GM18499 (cell line): ENCODE measurements around the gene EZR.

Source experiments
- ATAC-seq: cut with Tn5 transposase; IDR thresholded peaks from one replicate; pipeline ENCODE4 v1.9.1; 2021; ENCODE audit warnings: moderate number of reproducible peaks; ENCODE audit not compliant: insufficient read depth, unreplicated experiment

Gene EZR

DNA sequence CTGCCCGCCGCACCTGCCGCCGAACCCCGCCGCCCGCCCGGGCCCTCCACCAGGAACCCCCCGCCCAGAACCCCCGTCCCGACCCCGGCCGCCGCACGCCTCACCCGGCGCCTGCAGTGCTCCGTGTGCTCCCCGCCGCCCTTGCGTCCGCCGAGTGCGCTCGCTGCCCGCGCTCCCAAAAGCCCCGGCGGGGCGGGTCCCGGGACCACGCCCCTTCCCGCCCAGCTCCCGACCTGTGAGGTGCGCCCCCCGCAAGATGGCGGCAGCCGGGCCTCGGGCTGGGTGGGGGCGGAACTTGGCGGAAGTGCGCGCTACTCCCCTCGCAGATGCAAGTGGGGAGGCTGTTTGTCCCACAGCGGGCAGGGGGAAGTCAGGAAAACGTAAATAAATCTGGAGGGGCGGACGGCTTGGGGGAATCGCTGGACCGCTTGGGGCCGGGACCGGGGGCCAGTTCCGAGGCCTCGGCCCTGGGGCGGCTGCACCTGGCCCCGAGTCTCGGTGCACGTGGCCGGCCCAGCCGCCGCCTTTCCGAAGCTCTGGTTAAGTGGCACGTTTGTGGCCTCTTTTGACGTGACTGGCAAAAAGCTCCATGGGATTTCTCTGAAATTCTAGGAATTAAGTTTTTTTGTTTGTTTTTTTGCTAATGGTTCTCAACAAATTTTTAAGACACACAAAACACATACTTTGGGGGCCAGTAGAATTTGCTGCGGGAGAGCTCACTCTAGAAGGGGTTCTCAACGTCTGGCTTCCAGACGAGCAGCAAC, at the start of gene EZR:
Gene EZR, minus strand, starts transcription at position 156 of the 764 bp plus-strand sequence. CDS start 1,275 bp downstream, outside the sequence.
- ATAC-seq: no peak

DNA sequence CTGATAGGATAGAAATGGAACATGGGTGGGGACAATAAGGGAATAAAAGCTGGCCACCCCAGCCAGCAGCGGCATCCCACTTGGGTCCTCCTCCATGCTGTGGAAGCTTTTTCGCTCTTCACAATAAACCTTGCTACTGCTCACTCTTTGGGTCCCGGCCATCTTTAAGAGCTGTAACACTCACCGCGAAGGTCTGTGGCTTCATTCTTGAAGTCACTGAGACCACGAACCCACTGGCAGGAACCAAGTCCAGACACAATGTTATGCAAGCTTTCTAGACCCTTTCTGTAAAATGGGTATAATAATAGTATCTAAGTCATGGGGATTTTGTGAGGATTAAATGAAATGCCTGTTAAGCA, 48.9 kb upstream of the EZR start:
- ATAC-seq: no peak

DNA sequence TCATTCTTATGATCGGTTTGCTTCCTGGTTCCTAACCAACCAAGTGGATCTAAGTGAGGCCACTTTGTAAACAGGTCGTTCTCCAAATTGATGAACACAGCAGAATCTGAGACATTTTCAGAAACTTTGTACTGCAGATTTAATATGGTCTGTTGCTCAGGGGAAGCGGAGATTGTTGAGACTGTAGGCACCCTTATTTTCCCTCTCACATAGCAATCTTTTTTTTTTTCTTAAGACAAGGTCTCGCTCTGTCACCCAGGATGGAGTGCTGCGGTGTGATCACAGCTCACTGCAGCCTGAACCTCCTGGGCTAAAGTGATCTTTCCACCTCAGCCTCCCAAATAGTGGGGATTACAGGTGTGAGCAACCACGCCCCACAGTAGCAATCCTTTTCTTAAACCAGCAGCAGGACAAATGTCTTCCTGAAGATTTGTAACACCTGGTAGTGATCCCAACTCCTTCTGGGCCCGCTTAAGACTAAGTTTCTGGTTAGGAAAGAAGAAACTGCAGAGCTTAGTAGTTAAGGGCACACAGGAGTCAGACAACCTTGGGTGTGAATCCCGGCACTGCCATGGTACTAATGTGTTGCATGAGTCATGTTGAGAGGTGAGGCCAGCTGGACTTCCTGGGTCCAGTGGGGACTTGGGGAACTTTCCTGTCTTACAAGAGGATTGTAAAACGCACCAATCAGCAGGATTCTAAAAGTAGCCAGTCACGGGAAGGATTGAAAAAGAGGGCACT, 48.4 kb upstream of the EZR start:
- no peak for ATAC-seq

DNA sequence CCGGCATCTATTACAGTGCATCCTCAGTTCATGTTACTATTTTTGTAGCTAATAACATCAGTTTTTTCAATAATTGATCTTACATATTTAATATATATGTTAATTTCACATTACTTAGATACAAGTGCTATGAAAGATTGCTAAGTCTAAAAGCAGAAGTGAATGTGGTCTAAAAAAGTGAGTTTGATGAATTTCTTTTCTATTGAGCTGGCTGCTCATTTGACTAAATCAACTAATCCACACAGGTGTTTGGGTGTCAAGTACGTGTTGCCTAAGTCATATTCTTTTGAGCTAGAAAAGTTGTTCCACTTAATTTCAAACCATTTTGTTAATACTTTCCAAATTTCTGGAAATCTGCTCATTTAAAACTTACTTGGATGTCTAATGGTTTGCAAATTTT, 46.6 kb upstream of the EZR start:
- no peak for ATAC-seq

DNA sequence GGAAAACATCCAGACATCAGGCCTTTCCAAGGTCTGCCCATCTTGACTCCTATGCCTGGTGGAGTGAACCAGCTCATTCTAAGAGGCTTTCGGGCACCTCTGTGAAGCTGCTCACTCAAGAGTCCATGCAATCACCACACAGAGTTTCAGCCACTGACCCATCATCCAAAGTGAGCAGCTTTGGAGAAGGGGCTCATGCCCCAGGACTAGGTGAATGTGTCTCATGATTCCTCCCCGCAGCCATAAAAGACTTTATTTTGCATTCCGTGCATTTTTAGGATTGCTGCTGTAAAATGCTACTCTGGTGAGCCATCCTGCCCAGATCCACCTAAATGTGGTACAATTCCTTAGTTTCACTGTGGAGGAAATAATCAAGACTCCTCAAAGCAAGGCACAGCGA, 44.5 kb upstream of the EZR start:
- no peak for ATAC-seq

DNA sequence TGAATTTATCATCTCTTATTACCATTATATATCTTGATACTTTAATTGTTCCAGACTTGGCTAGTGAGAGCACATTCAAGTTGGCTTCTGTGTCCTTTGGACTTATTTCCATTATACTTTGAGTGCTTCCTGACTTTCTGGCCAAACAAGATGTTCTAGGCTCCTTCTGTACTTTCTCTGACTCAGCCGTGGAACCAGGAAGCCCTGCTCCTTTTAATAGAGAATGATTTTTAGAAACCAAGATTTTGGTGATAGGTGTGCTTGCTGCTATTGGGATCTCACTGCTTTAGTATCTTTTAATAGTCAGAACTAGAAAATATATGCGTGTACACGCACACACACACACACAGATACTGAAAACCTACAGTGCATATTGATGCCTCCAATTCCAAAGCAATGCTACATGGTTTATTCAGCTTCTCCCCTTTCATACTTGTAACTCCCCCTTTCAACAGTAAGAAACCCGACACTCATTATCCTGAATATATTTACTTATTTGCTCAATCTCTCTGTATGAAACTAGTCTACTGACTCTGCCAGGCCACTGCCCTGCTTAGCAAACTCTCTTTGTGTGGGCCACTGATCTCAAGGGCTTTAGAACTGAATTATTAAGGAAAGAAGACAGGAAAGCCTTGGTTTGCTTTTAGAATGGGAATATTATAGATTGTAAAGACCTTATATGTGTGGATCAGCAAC, 42.7 kb upstream of the EZR start:
- ATAC-seq: no peak

DNA sequence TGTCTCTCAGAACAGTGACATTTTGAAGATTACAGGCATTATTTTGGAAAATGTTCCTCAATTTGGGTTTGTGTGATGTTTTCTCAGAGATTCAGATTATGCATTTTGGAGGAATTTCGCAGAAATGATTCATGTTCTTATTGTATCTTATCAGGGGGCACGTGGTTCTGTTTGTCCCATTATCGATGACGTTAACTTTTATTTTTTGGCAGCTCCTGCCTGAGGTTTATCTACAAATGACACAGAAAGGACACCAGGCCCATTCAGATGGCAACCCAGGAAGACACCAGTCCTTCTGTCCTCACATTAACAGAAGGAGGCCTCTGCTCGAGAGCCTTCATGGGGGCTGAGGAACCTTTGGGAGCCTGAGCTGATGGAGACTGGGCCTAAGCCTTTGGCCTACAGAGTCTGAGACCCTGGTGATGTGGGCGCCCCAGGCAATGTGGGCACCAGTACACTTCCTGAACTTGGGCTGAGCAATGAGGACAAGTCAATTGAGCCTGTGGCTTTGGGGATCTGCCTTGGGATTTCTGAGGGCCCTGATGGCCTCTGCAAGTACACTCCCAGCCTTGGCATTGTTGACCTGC, 41.2 kb upstream of the EZR start:
- ATAC-seq: no peak

DNA sequence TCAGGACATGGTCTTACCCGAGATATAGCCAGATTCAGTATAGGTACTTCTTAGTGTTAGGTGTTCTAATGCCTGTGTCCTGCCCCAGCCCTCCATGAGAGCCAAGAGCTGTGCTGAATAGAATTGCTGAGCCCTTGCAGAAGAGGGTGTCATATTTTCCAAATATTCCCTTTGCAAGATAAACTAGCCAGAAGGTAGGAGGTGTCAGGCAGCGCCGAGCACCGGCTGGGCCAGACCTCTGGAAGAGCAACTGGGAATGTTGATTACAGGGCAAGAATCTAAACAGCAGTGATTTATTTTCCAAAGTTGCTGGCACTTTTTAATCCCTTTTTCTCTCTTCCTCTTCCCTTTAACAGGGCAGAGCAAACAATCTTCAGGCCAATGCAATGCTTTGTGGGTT, 37.1 kb upstream of the EZR start:
- ATAC-seq: no peak

DNA sequence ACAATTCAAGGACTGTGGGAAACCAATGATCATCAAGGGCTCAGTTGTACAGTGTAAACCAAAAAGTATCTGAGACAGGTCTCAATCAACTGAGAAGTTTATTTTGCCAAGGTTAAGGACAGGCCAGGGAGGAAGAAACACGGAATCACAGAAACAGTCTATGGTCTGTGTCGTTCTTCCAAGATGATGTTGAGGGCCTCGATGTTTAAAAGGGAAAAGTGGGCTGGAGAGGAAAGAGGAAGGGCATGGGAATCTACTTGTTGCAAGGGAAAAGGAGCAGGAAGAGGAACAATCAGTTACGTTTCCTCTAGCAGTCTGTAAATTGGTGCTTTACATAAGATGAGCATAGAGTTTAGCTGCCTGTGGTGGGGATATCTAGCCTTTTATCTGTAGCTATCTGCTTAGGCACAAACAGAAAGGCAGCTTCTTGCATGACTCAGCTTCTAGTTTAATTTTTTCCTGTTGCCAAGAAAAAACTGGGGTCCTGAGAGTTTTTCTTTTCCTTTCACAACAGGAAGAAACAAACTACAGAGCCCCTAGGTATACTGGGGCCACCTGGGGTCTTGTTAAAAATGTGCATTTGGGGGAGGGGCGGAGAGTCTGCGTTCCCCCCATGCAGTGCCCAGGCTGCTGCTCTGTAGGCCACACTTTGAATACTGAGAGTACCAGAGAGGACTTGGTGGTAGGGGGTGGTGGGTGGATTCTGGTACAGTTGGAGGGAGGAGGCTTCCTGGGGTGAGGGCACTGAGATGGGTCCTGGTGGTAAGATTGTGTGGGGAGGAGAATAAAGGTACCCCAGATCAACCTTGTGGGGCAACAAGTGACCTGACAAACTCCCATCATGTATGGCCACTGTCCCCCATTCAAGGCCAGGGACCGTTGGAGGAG, 35.3 kb upstream of the EZR start:
- ATAC-seq: no peak

DNA sequence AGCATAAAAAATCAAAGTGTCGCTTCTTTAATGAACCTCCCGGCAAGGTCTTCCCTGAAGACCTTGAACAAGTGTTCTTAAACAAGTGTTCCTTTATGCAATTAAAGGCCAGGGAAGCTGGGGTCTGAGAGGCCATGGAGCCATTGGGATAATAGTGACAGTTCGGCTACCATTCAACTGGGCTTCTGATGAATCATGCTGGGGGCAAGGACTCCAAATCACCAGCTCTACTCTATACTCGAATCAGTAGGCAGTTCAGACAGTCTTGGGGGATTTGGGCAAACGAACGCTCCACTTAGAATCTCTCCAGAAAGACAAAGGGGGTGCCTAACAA, 34.7 kb upstream of the EZR start:
- ATAC-seq: no peak

DNA sequence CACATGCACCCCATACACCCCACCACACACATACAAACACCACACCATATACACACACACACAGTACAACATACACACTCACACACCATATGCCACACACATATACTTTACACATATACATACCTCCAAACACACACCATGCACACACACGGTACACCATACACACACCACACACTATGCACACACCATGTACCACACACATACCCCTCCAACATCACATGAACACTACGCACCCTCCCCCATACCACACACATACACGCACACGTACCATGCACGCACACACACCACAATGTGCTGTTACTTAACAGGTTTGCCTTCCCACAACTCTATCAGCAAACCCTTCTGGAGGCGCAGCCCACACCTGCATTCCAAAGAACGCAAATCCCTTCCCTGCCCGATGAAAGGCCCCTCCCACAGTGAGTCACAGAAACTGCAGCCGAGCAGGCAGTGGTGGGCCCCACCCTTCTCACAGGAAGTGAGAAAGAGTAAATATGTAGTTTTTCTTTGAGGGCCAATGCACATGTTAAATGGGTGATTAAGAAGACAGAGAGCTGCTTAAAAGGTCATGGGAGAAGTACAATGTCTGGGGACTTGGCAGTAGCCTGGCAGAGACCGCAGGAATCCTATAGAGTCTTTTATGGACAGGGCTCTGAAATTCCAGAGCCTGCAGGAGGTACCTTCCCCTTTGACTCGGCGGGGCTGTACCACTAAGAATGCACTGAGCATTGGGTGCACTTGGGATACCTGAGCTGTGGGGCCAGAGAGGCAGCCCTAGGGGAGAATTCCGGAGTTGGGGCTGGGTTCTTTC, 34.1 kb upstream of the EZR start:
- peak; percentile 77 for ATAC-seq

DNA sequence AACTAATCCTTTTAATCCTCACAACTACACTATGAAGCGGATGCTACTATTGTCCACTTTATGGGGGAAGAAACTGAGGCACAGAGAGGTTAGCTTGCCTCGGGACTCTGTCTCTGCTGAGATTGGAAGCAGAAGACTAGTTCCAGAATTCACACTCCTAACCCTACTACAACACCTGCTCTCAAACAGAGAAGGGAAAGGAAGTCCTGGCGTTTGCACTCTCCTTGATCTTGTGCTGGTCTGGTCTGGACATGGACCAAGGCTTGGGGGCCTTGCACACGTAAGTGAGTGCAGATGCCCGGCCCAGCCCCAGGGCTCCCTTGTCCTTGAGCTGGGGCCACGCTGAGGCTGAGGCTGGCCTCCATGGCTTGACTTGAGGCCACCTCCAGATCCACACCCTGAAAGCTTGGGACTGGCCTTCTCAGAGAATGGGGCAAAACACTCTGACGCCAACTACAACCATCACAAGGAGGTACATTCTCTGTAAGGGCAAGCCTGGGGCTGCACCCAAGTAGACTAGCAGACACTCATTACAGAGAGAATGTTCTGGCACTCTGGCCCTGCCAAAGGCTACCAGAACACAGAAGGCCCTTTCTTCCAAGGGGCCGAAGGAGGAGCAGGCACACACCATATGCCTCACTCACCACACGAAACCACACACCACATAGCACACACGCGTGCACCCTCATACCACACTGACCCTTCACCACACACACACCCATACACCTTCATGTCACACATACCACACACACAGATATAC, 33.3 kb upstream of the EZR start:
- no peak for ATAC-seq

DNA sequence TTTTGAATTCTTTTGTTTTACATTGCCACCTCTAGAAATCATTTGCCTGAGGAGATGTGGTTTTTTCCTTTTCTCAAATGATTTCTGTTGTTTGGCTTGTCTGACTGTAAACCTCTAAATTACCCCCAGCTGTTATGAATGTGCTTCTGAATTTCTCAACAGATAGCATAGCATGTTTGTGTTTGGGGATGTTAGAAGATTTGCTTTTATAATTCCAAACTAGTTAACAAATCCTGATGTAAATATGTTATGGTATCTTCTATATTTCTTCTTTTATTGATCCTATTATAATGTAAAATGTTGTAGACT, 31.6 kb upstream of the EZR start:
- no peak for ATAC-seq

DNA sequence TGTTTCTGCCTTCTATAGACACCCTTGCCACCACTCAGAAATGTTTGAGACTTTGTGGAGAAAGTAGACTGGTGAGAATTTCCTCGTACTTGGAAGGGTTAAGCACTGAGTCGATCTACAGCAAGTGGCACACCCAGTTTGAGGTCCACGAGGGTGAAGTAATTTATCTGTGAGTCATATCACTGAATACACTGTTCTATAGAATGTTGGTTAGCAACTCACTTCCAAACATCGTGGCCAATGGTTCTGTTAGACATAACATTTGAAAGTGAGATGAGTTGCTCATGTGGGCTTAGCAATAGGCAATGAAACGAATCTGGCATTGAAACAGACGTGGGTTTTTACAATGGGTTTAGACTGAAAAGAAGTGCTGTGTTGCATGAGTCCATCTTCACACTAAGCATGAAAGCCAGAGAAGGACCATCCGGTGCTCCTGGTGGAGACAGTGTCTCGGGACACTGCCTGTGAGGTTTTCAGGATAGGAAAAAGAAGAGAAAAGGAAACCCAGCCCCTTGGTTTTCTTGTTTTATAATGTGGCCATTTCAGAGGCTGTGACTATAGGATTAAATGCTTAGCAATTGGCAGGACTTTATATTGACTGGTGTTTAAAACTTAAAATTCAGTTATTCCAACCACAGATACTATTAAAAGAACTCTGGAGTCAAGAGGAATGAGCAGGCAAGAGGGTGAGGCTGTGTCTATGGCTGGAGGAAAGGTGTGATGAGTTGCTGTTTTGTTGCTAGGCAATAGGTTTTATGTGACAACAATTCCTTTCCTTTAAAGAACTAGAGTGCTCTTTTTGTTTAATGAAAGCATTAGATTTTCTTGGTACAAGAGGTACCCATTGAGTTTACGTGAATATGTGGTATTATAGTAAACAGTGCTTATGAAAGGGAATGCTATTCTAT, 31.0 kb upstream of the EZR start:
- no peak for ATAC-seq

DNA sequence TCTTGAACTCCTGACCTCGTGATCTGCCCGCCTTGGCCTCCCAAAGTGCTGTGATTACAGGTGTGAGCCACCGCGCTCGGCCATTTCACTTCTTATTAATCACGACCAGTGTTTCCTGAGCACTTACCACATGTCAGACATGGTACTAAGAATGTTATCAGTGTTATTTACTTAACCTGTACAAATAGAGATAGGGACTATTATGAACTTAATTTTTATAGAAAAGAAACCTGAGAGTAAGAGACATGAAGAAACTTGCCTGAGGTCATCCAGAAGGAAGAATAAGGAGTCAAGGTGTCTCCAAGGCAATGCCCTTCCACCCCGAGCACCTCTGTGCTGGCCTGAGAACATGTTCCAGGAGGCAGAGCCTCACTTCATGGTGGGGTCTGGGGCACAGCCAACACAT, 29.3 kb upstream of the EZR start:
- no peak for ATAC-seq

DNA sequence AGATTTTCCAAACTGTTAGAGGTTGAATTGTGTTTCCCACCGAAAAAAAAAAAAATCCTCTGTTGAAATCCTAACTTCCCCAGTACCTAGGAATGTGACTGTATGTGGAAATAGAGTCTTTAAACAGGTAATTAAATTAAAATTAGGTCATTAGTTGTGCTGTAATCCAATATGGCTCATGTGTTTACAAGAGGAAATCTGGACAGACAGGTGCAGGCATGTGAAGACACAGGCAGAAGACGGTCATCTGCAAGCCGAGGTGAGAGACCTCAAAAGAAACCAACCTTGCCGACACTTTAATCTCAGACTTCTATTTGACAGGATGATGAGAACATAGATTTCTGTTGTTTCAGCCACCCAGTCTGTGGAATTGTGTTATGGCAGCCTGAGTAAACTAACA, 28.6 kb upstream of the EZR start:
- ATAC-seq: no peak

DNA sequence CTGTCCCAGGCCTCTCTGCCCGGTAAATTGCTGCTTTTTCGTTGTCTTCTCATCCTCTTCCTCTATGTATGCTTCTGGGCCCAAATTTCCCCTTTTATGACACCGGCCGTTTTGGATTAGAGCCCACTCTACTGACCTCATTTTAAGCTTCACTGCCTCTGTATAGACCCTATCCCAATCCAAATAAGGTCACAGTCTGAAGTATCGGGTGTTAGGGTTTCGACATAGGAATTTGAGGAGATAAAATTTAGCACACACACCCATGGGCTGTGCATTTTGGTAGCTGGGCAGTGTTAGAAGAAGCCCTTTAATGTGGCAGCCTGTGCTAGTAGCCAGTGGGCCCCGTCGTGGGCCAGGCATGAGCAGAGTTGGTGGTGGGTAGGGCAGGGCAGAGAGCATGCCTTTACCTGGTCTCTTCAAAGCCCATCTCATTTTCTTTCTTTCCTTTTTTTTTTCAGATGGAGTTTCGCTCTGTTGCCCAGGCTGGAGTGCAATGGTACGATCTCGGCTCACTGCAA, 27.9 kb upstream of the EZR start:
- ATAC-seq: no peak
